Naive thymus-derived CD8-positive, alpha-beta T cell (primary cell): Measurements from ENCODE around the gene ISCU. TPM values are rescaled to one million over a fixed set of nuclear protein-coding genes. Genes with fewer than 3 reads are reported as not detected.

Source experiments
- polyA plus RNA-seq, 3 donors: library from polyadenylated mRNA; unstranded; fragments of 300-500 nt; fragmentation: Illumina TruSeq; gene quantifications; one replicate each; pipeline ENCODE4 v1.2.3, GENCODE V29; 2021
- total RNA-seq, 8 experiments: library from RNA in 2 of 8; stranded (reverse) in 2 of 8; gene quantifications; one replicate each; pipeline ENCODE4 v1.2.3 and lab custom pipeline; 2021 to 2026

ISCU gene
- total and polyA plus RNA-seq, 5 experiments from 2014 or later: 176 to 373 (median 287) TPM

Other genes with a start within 250 kb of the ISCU start
- gene CMKLR1, start 223.3 kb upstream of the ISCU start, total RNA-seq: under 1 TPM; 0.27 to 0.83 TPM
- gene CMKLR1, start 223.3 kb upstream of the ISCU start, polyA plus RNA-seq: 1 to 10 TPM in 1 of 3 donors, not detected in 2; 3.0 TPM
- gene FICD, start 47.3 kb upstream of the ISCU start, total RNA-seq: 1 to 10 TPM; 4.6 to 5.6 TPM
- 1 to 10 TPM; 1.2 to 1.8 (median 1.4) TPM for gene FICD, start 47.3 kb upstream of the ISCU start, polyA plus RNA-seq
- gene SART3, start 1.4 kb upstream of the ISCU start, total RNA-seq: 10 to 100 TPM; 93.4 to 95.7 TPM
- gene SART3, start 1.4 kb upstream of the ISCU start, polyA plus RNA-seq: 10 to 100 TPM; 33.3 to 36.6 (median 36.1) TPM
- gene TMEM119, start 35.5 kb downstream of the ISCU start, total RNA-seq: under 1 TPM; 0.26 to 0.77 TPM
- under 1 TPM in 2 of 3 donors, not detected in 1; 0.06 to 0.21 TPM for gene TMEM119, start 35.5 kb downstream of the ISCU start, polyA plus RNA-seq
- 100 to 1,000 TPM; 157 to 163 TPM for gene SELPLG, start 71.3 kb downstream of the ISCU start, total RNA-seq
- gene SELPLG, start 71.3 kb downstream of the ISCU start, polyA plus RNA-seq: 100 to 1,000 TPM; 453 to 720 (median 520) TPM
- gene CORO1C, start 168.9 kb downstream of the ISCU start, total RNA-seq: 10 to 100 TPM in 1 of 2 experiments, 1 to 10 TPM in 1; 5.5 to 10.3 TPM
- 10 to 100 TPM in 1 of 3 donors, 1 to 10 TPM in 2; 5.0 to 13.1 (median 6.5) TPM for gene CORO1C, start 168.9 kb downstream of the ISCU start, polyA plus RNA-seq